Esophagus squamous epithelium (tissue), 5 donors: ENCODE data around the gene ANKRD6. TPM values are rescaled to one million over a fixed set of nuclear protein-coding genes. Genes with fewer than 3 reads are reported as not detected.

Experiments
- DNase-seq: peaks from one replicate; lab custom pipeline; 2025; lab: John Stamatoyannopoulos, UW
- H3K27ac ChIP-seq, 4 donors: fragments of 200-600 bp; sonication (generic); one replicate each; pipeline ENCODE4 v1.5.1; 2016 to 2019; ENCODE audit warnings: mild to moderate bottlenecking in 1 of 4
- H3K27me3 ChIP-seq, 4 donors: fragments of 200-600 bp; sonication (generic); 1 replicate in 3 of 4; 2 replicates in 1 of 4; pipeline versions ENCODE4 v1.5.1 to v1.6.0; 2017 to 2021; ENCODE audit warnings: antibody characterized with exemption in 1 of 4
- H3K36me3 ChIP-seq, 3 donors: fragments of 200-600 bp; sonication (generic); one replicate each; pipeline ENCODE4 v1.5.1; 2016 to 2019
- H3K4me1 ChIP-seq, 3 donors: fragments of 200-600 bp; sonication (generic); one replicate each; pipeline ENCODE4 v1.5.1; 2017 to 2019
- H3K4me3 ChIP-seq, 4 donors: fragments of 200-600 bp; sonication (generic); 1 replicate in 3 of 4; 2 replicates in 1 of 4; pipeline ENCODE4 v1.5.1; 2016 to 2019; ENCODE audit warnings: mild to moderate bottlenecking in 2 of 4, moderate library complexity in 1 of 4
- H3K9me3 ChIP-seq, 3 donors: fragments of 200-600 bp; sonication (generic); one replicate each; pipeline ENCODE4 v1.5.1; 2016 to 2019
- CTCF ChIP-seq, 6 experiments: fragments of 450-650 bp in 4 of 6; fragments of 200-600 bp in 2 of 6; sonication (generic) in 2 of 6; IDR thresholded peaks; one replicate each; pipeline ENCODE4 v1.5.1; 2016 to 2019; ENCODE audit warnings: antibody characterized with exemption in 6 of 6, mild to moderate bottlenecking in 4 of 6, moderate library complexity in 4 of 6
- POLR2A ChIP-seq, 4 donors: fragments of 450-650 bp; IDR thresholded peaks; one replicate each; pipeline ENCODE4 v1.6.1; 2017; ENCODE audit warnings: antibody characterized with exemption in 4 of 4, mild to moderate bottlenecking in 4 of 4, moderate library complexity in 3 of 4
- WGBS, 2 donors: methylation state at CpG; one replicate each; pipeline ENCODE4 v1.1.5; 2018; 5-methylcytosine and 5-hydroxymethylcytosine counted together
- intact Hi-C: fragments of 100-400 bp; cut with DNase I; formaldehyde crosslinking; loops from one replicate; pipeline ENCODE4 v1.15.0; 2022
- total RNA-seq, 4 donors: library from RNA; depleted of rRNA; stranded (reverse); fragments of >200 nt; gene quantifications; one replicate each; pipeline ENCODE4 v1.1.0, GENCODE V29; 2016
- donor health status: DM: yes; HTN: yes; CAD: no.

ANKRD6 gene
- total RNA-seq, 4 donors from 2014 or later: 5.8 to 12.0 (median 7.3) TPM

DNA sequence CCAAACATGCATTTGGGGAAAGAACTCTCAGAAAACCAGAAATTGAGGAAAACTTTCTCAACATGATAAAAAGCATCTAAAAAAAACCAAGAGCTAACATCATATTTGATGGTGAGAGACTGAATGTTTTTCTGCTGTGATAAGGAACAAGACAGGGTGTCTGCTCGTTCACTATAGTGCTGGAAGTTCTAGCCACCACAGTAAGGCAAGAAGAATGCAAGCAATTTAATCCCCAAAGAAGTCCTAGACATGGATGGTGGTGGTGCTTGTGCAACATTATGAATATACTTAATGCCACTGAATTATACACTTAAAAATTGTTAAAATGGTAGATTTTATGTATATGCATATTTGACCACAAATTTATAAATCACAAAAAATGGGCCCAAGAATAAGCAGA, 152.2 kb downstream of the ANKRD6 start:
- no peaks in the 10 kb centered on the region for H3K36me3 ChIP-seq
- intact Hi-C loops: no loop called here
- no peaks in the 10 kb centered on the region for H3K9me3 ChIP-seq
- no peak overlapping the region for H3K27ac ChIP-seq
- no peaks in the 10 kb centered on the region for H3K4me1 ChIP-seq
- no peaks in the 10 kb centered on the region for H3K27me3 ChIP-seq
- TF ChIP-seq CTCF (IDR thresholded peaks at IDR 0.05) (no peak), POLR2A (IDR thresholded peaks at IDR 0.05) (no peak)
- no peak overlapping the region for H3K4me3 ChIP-seq
- 56 to 83% methylated on average over 1 of the region's 1 CpG for WGBS, 2 donors
- no peak for DNase-seq

GRCh38 chr6:89589297-89590025, 156.5 kb downstream of the ANKRD6 start:
- no peak for DNase-seq
- H3K27ac ChIP-seq: no peak overlapping the region
- intact Hi-C loops: no loop called here
- no peaks in the 10 kb centered on the region for H3K36me3 ChIP-seq
- H3K27me3 ChIP-seq: no peaks in the 10 kb centered on the region
- WGBS, 2 donors: 71 to 72% methylated on average over 3 to 7 of the region's 7 CpGs
- TF ChIP-seq CTCF (IDR thresholded peaks at IDR 0.05): no peak
- no peak for TF ChIP-seq POLR2A (IDR thresholded peaks at IDR 0.05)
- no peaks in the 10 kb centered on the region for H3K4me1 ChIP-seq
- H3K9me3 ChIP-seq: no peaks in the 10 kb centered on the region
- no peak overlapping the region for H3K4me3 ChIP-seq

- 63 to 100% methylated on average over 1 to 2 of the region's 2 CpGs for WGBS, 2 donors
- no peak overlapping the region for H3K27ac ChIP-seq
- no peak for DNase-seq
- TF ChIP-seq POLR2A (IDR thresholded peaks at IDR 0.05) (no peak), CTCF (IDR thresholded peaks at IDR 0.05) (no peak)
- H3K27me3 ChIP-seq: no peaks in the 10 kb centered on the region
- H3K9me3 ChIP-seq: no peaks in the 10 kb centered on the region
- no peaks in the 10 kb centered on the region for H3K4me1 ChIP-seq
- intact Hi-C loops: no loop called here
- no peaks in the 10 kb centered on the region for H3K36me3 ChIP-seq
- H3K4me3 ChIP-seq: no peak overlapping the region
Observed at GRCh38 chr6:89590133-89590532, 157.2 kb downstream of the ANKRD6 start.

GRCh38 chr6:89591745-89592144, 158.8 kb downstream of the ANKRD6 start:
- Histone ChIP-seq H3K9me3 (no peaks in the 10 kb centered on the region), H3K4me1 (no peaks in the 10 kb centered on the region), H3K27me3 (no peaks in the 10 kb centered on the region), H3K27ac (no peak overlapping the region), H3K36me3 (no peaks in the 10 kb centered on the region), H3K4me3 (no peak overlapping the region)
- no peak for DNase-seq
- TF ChIP-seq POLR2A (IDR thresholded peaks at IDR 0.05) (no peak), CTCF (IDR thresholded peaks at IDR 0.05) (no peak)
- WGBS, 2 donors: 92 to 100% methylated on average over 2 to 3 of the region's 4 CpGs
- intact Hi-C loops: no loop called here

- no peak for DNase-seq
- H3K9me3 ChIP-seq: no peaks in the 10 kb centered on the region
- no peak overlapping the region for H3K4me3 ChIP-seq
- no peaks in the 10 kb centered on the region for H3K36me3 ChIP-seq
- no peak for TF ChIP-seq POLR2A (IDR thresholded peaks at IDR 0.05)
- no peak for TF ChIP-seq CTCF (IDR thresholded peaks at IDR 0.05)
- intact Hi-C loops: no loop called here
- 80 to 100% methylated on average over 1 to 2 of the region's 2 CpGs for WGBS, 2 donors
- H3K4me1 ChIP-seq: no peaks in the 10 kb centered on the region
- no peak overlapping the region for H3K27ac ChIP-seq
- H3K27me3 ChIP-seq: no peaks in the 10 kb centered on the region
Observed at GRCh38 chr6:89596056-89596455, 163.1 kb downstream of the ANKRD6 start.
